GM12873 (cell line): Measurements from ENCODE around the gene NEK1.

Experiments
- TF ChIP-seq, protein P1 (sequence below): IDR thresholded peaks from 2 replicates; pipeline ENCODE4 v1.5.1; 2012; ENCODE audit warnings: low read depth, mild to moderate bottlenecking, moderate library complexity, low read length, control low read depth; ENCODE audit not compliant: insufficient read depth; ENCODE audit errors: missing control alignments

Gene NEK1

DNA sequence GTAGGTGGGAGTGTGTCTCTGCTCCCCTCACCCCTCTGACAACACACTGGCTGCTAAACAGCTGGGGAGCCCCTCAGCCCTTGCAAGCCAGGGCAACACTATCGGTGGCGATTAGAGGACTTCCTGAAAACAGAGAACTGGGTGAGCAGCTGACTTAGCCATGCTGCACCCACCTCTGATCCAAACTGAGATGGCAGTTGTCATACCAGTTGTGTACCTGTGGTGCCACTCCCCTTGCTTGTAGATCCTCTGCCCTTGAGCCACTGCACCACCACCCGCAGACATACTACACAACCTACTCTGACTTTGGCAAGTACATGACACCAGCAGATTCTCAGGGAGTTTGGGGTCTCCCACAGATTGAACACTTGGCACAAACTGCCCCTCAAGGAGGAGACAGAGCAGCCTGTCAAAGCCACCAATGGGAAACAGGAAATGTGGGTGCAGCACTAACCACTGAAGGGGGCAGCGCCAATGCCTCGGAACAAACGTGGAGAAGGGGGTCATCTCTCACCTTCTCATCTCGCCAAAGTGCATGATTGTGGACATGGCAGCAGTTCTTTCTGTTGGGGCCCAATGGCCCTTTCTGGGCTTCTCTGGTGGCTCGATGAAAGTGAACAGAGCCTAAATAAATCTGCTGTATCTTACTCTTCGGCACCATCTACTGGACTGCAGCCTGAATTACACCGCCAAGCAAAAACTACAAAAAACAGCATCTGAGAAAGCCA is 119.8 kb downstream of the NEK1 start:
- TF ChIP-seq, protein P1, sequence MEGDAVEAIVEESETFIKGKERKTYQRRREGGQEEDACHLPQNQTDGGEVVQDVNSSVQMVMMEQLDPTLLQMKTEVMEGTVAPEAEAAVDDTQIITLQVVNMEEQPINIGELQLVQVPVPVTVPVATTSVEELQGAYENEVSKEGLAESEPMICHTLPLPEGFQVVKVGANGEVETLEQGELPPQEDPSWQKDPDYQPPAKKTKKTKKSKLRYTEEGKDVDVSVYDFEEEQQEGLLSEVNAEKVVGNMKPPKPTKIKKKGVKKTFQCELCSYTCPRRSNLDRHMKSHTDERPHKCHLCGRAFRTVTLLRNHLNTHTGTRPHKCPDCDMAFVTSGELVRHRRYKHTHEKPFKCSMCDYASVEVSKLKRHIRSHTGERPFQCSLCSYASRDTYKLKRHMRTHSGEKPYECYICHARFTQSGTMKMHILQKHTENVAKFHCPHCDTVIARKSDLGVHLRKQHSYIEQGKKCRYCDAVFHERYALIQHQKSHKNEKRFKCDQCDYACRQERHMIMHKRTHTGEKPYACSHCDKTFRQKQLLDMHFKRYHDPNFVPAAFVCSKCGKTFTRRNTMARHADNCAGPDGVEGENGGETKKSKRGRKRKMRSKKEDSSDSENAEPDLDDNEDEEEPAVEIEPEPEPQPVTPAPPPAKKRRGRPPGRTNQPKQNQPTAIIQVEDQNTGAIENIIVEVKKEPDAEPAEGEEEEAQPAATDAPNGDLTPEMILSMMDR: peak; percentile 83

DNA sequence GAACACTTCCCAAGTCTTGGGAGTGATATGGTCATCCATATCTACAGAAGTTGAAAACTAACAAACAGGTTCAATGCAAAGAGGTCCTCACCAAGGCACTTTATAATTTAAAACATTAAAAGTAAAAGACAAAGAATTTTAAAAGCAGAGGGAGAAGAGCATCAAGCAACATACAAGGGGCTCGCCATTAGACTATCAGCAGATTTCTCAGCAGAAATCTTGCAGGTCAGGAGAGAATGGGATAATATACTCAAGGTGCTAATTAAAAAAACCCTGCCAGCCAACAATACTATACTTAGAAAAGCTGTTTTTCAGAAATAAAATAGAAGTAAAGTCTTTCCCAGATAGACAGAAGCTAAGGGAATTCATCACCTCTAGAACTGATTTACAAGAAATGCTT is 121.2 kb downstream of the NEK1 start:
- TF ChIP-seq, protein P1: no peak

DNA sequence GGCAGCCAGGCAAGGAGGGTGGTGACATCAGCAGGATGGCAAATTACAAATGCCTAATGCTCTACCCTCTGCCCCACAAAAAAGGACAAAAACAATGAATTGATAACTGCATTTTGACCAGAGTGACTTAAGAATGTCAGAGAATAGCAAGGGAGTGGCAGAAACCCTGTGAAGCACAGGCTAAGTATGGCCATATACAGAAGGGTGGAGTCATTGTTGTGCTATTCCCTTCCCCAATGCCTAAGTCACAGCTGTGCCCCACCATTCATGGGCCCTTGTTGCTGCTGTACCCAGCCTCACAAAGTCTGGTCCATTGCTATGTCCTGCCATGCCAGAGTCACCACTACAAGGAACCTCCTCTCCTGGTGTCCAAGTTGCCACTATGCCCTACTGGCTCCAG is 123.1 kb downstream of the NEK1 start:
- TF ChIP-seq, protein P1: no peak

DNA sequence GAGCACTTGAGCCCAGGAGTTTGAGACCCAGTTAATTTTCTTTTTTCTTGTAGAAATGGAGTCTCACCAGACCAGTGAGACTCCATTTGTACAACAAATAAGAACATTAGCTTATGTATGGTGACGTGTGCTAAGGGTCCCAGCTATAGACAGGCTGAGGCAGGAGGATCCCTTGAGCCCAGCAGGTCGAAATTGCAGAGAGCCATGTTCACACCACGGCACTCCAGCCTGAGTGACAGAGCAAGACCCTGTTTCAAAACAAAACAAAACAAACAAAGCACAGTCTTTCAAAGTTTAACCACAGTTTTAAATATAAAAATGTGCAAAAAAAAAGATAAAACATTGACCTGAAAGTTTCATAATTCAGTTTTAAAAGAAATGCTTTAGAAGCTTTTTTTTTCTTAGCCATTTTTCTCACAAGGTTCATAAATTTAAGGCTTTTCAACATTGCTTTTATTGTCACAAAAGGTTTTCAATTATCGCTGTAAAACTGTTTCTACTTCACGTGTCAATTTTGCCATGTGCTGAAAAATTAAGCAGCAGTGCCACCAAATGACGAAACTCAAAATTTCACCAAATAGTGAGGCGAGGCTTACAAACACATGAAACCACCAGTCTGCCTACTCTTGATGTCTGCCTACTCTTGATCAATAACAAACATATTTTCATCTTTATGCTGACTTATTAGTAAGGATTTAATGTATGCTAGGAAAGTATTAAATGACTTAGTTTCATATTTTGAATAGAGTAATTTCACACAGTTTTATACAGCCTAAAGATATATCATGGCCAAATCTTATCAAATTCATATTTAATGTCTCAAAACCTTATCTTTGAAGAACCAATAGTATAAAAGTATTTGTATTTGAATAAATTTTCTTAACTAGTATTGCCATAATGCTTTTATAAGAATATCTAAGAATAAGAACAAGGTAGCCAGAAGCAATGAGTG is 126.3 kb downstream of the NEK1 start:
- TF ChIP-seq, protein P1: peak; percentile 57

DNA sequence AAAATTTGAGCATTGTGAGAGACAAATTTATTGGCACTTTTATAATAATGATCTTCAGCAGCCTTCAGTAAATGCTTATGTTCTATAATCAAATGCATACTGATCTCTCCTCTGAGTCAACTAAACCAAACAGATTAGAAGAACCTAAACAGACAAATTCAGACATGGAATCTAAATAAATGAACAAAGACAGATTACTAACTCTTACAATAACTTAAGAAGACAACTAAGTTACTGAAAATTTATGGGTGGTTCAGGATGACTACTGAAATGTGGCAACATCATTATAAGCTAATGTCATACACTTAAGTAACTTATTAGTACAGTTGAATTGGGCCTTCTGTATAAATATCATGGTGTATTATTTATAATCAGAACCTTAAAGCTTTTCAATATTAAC is 127.3 kb downstream of the NEK1 start:
- TF ChIP-seq, protein P1: no peak

DNA sequence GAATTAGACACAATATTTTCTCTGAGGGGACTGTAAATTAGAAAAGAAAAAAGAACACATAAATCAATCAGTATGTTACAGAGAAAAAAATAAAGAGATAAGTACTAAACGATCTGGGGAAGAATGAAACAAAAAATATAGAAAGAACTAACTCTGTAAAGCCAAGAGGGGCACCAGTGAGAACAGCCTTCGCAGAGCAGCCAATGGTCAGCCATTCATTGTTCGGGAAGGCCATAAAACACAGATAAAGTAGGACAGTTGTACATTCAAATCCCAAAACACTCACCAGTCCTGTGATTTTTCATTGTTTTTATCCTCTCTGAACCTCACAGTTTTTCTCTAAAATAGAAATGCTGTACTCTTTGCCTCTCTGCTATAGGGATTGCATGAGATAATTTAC is 127.9 kb downstream of the NEK1 start:
- TF ChIP-seq, protein P1: no peak

GRCh38 chr4:169464080-169464479 is 148.3 kb downstream of the NEK1 start:
- TF ChIP-seq, protein P1: no peak
